Mucosa of stomach (tissue), 1 donor: ENCODE measurements around the gene TMEM270.

Experiments used
- H3K27me3 ChIP-seq: one replicate; pipeline ENCODE4 v1.7.0; 2013; ENCODE audit warnings: mild to moderate bottlenecking, low read length; ENCODE audit not compliant: control insufficient read depth, insufficient read depth
- H3K36me3 ChIP-seq: one replicate; pipeline ENCODE4 v1.7.0; 2013; ENCODE audit warnings: low read length; ENCODE audit not compliant: control insufficient read depth, insufficient read depth
- H3K4me1 ChIP-seq: one replicate; pipeline ENCODE4 v1.7.0; 2013; ENCODE audit warnings: mild to moderate bottlenecking, low read length; ENCODE audit not compliant: control insufficient read depth, insufficient read depth
- H3K4me3 ChIP-seq: one replicate; pipeline ENCODE4 v1.7.0; 2013; ENCODE audit warnings: low read length
- H3K9ac ChIP-seq: one replicate; pipeline ENCODE4 v1.7.0; 2013; ENCODE audit warnings: mild to moderate bottlenecking, low read length, moderate library complexity
- H3K9me3 ChIP-seq: one replicate; pipeline ENCODE4 v1.7.0; 2013; ENCODE audit warnings: mild to moderate bottlenecking, low read length, moderate library complexity; ENCODE audit not compliant: control insufficient read depth
- donor health status: Pancreatic carcinoma.

TMEM270 gene

DNA sequence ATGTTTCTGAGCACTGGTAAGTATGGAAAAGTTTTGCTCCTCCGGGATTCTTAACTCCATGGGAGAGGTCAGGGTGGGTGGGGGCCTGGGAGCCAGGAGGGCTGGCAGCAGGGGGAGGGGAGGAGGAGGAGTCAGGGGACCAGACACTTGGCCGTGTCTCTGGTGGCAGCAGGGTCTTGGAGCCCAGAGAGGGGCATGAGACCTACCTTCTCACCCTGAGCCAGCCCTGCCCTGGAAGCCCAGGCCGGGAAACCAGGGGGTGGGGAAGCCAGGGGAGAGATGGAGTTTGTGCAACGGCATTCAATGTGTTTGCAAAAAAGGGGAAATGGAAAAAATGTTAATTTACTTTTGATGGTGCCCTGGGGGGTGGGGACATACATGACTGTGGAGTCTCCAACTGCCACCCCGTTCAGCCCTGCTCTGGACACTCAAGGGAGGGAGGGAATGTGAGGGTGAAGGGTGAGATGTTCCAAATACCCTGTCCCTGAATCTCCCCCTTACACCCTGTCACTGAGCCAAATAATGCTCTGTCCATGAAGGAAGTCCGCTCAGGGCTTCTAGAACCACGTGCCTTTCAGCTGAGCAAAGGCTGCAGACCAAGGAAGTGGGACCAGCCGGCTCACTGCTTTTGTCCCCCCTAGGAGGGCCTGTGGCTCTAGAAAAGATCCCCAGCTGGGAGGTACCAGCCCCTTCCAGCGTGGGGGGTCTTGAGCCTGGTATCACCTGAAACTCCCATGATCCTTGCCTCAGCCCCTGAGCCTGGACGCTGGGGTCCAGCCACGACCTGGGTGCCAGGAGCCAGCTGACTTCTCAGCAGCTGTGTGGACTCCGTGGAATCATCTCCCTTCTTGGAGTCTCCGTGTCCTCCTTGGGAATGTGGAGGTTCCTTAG lies 48.3 kb downstream of the TMEM270 start:
- Histone ChIP-seq H3K4me1 (no peaks in the 10 kb centered on the region), H3K4me3 (no peak overlapping the region), H3K36me3 (no peaks in the 10 kb centered on the region), H3K9ac (no peak overlapping the region), H3K9me3 (no peaks in the 10 kb centered on the region), H3K27me3 (no peaks in the 10 kb centered on the region)

DNA sequence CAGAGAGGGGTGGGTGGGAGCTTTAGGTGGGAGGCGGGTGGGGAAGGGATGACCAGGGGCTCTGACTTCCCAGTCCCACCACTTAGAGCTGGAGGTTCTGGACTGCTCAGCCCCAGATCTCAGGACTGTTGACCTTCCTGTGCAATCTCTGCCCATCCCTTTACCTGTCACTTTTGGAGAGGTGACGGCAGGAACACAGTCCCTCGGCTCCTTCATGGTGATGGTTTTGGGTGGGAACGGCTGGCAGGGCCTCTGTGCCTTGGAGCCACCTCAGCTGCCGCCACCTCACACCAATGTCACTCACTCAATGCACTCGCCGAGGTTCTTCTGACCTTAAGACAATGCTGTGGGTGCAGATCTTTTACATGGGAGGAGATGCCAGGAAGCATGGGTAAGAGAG lies 49.0 kb downstream of the TMEM270 start:
- Histone ChIP-seq H3K4me1 (no peaks in the 10 kb centered on the region), H3K27me3 (no peaks in the 10 kb centered on the region), H3K4me3 (no peak overlapping the region), H3K36me3 (no peaks in the 10 kb centered on the region), H3K9me3 (no peaks in the 10 kb centered on the region), H3K9ac (no peak overlapping the region)

DNA sequence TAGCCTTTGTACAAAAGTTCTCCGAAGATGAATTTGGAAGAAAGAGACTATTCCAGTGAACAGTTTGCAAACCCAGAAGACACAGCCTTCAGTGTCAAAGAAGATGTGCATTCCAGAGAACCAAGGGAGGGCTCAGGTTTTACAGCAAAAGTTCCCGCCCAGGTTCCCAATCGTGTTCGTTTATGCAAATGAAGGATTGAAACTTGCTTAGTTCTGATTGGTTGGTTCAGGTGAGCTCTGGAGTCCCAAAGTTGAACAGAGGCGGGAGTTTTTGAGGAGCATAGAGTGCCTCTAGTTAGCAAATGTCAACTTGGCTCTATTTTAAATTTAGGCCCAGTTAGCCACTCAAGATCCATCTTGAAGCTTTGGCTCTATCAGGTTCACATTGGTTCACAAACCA lies 51.3 kb downstream of the TMEM270 start:
- no peaks in the 10 kb centered on the region for H3K4me1 ChIP-seq
- H3K9ac ChIP-seq = no peak overlapping the region
- no peaks in the 10 kb centered on the region for H3K9me3 ChIP-seq
- H3K36me3 ChIP-seq = no peaks in the 10 kb centered on the region
- H3K4me3 ChIP-seq = no peak overlapping the region
- H3K27me3 ChIP-seq = peaks cover 7% of the 10 kb centered on the region
